LHCN-M2 (cell line): Measurements from ENCODE around the gene EDAR. TPM values are rescaled to one million over a fixed set of nuclear protein-coding genes. Genes with fewer than 3 reads are reported as not detected.

ENCODE experiments used
- DNase-seq: peaks from one replicate; pipeline ENCODE4 v3.0.0-alpha.2; 2012; ENCODE audit warnings: low read depth
- total RNA-seq: library from RNA; depleted of rRNA; stranded (reverse); fragments of >200 nt; gene quantifications from 2 replicates; pipeline ENCODE4 v1.2.3, GENCODE V29; 2014

The EDAR gene
- total RNA-seq, 1 experiment from 2014 or later, result not detected

- DNase-seq, result no peak
Measured at GRCh38 chr2:108967757-108968156, 21.3 kb downstream of the EDAR start.

GRCh38 chr2:108965540-108966289 is 23.3 kb downstream of the EDAR start:
- DNase-seq, result no peak

GRCh38 chr2:108963057-108963456 is 26.0 kb downstream of the EDAR start:
- no peak for DNase-seq

GRCh38 chr2:108961796-108962195 is 27.2 kb downstream of the EDAR start:
- no peak for DNase-seq

- no peak for DNase-seq
Measured at GRCh38 chr2:108960006-108960405, 29.0 kb downstream of the EDAR start.

- no peak for DNase-seq
Measured at GRCh38 chr2:108959401-108959800, 29.6 kb downstream of the EDAR start.

- no peak for DNase-seq
Measured at GRCh38 chr2:108958632-108959341, 30.2 kb downstream of the EDAR start.

GRCh38 chr2:108958002-108958401 is 31.0 kb downstream of the EDAR start:
- DNase-seq, result no peak

- DNase-seq, result no peak
Measured at GRCh38 chr2:108956375-108956774, 32.6 kb downstream of the EDAR start.

GRCh38 chr2:108950369-108951135 is 38.5 kb downstream of the EDAR start:
- no peak for DNase-seq

- DNase-seq, result no peak
Measured at GRCh38 chr2:108949316-108950239, 39.4 kb downstream of the EDAR start.

- no peak for DNase-seq
Measured at GRCh38 chr2:108947271-108947907, 41.6 kb downstream of the EDAR start.

- DNase-seq, result no peak
Measured at GRCh38 chr2:108946442-108946841, 42.6 kb downstream of the EDAR start.

- no peak for DNase-seq
Measured at GRCh38 chr2:108945969-108946368, 43.1 kb downstream of the EDAR start.

GRCh38 chr2:108944601-108945331 is 44.3 kb downstream of the EDAR start:
- no peak for DNase-seq

- no peak for DNase-seq
Measured at GRCh38 chr2:108943751-108944150, 45.3 kb downstream of the EDAR start.

GRCh38 chr2:108942888-108943287 is 46.1 kb downstream of the EDAR start:
- no peak for DNase-seq

- no peak for DNase-seq
Measured at GRCh38 chr2:108942231-108942825, 46.7 kb downstream of the EDAR start.

- DNase-seq, result no peak
Measured at GRCh38 chr2:108941767-108942166, 47.3 kb downstream of the EDAR start.
